NB4 (cell line): ENCODE results near the gene PNKP.

ENCODE experiments used
- CTCF ChIP-seq: IDR thresholded peaks from one replicate; pipeline ENCODE4 v1.5.1; 2012; ENCODE audit warnings: low read depth, low read length
- POLR2A ChIP-seq: IDR thresholded peaks from 2 replicates; pipeline ENCODE4 v1.6.1; 2011; ENCODE audit warnings: mild to moderate bottlenecking; ENCODE audit not compliant: insufficient read length; ENCODE audit errors: extremely low read depth

- no peak for TF ChIP-seq CTCF
- no peak for TF ChIP-seq POLR2A
Observed at GRCh38 chr19:49894011-49894664, 26.8 kb upstream of the PNKP start.
